GM12891 (cell line): Measurements from ENCODE around the gene RBM33.
A peak's percentile ranks its signal among the peaks of the same experiment; 100 is the strongest.

Experiments
- DNase-seq: peaks from one replicate; pipeline ENCODE4 v3.0.0; 2011; ENCODE audit warnings: low spot score; ENCODE audit not compliant: insufficient read length
- FAIRE-seq: peaks from 2 replicates; lab custom pipeline; 2011; peaks lifted over from hg19 to GRCh38; lab: Jason Lieb, UNC
- PAX5 ChIP-seq: IDR thresholded peaks from 2 replicates; pipeline ENCODE4 v1.6.1; 2011; ENCODE audit warnings: low read length, moderate library complexity, mild to moderate bottlenecking; ENCODE audit not compliant: insufficient read depth, severe bottlenecking
- POLR2A ChIP-seq: IDR thresholded peaks from 2 replicates; pipeline ENCODE4 v1.6.1; 2011; ENCODE audit warnings: low read depth, low read length, control low read depth
- POLR2AphosphoS5 ChIP-seq: IDR thresholded peaks from 2 replicates; pipeline ENCODE4 v1.6.1; 2011; ENCODE audit warnings: low read depth, low read length, control low read depth
- POU2F2 ChIP-seq: IDR thresholded peaks from 2 replicates; pipeline ENCODE4 v1.6.1; 2011; ENCODE audit warnings: low read depth, mild to moderate bottlenecking, control low read depth, low read length, moderate library complexity
- SPI1 ChIP-seq: IDR thresholded peaks from 2 replicates; pipeline ENCODE4 v1.6.1; 2011; ENCODE audit warnings: low read depth, low read length, control low read depth
- TAF1 ChIP-seq: IDR thresholded peaks from 2 replicates; pipeline ENCODE4 v1.6.1; 2011; ENCODE audit warnings: low read depth, low read length, control low read depth

Gene RBM33

GRCh38 chr7:155706376-155706775, 61.9 kb downstream of the RBM33 start:
- TF ChIP-seq POLR2A = no peak
- no peak for TF ChIP-seq PAX5
- no peak for TF ChIP-seq POU2F2
- no peak for TF ChIP-seq POLR2AphosphoS5
- no peak for TF ChIP-seq TAF1
- no peak for TF ChIP-seq SPI1
- DNase-seq = no peak
- no peak for FAIRE-seq

- no peak for TF ChIP-seq SPI1
- no peak for TF ChIP-seq POU2F2
- peak; percentile 54 for FAIRE-seq
Measured at GRCh38 chr7:155709453-155709852, 65.0 kb downstream of the RBM33 start.

GRCh38 chr7:155710031-155710430, 65.6 kb downstream of the RBM33 start:
- FAIRE-seq (no peak), DNase-seq (no peak)
- TF ChIP-seq POLR2A (no peak), POU2F2 (no peak), PAX5 (no peak), POLR2AphosphoS5 (no peak), SPI1 (no peak), TAF1 (no peak)

More at GRCh38 chr7:155709453-155709852, 65.0 kb downstream of the RBM33 start:
- DNase-seq = no peak

DNA sequence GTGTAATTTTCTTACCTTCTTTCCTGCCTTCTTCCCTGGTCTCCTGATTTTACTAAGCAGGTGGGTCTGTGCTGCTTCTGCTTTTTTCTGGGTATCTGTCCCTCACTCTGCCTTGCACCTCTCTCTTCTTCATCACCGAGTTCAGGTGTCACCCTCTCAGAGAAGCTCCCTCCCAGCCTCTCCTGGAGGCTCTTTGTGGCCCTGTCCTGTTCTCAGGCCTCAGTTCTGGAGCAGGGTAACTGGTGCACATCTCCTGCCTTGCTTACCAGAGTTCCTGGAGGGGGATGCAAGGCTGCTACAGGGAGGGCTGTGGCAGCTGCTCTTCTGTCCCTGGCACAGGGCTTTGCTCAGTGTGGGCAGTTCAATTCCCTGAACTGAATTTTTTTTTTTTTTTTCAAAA, 66.1 kb downstream of the RBM33 start:
- FAIRE-seq = peak; percentile 65
- peak; percentile 32 for DNase-seq
- TF ChIP-seq TAF1 = no peak
- no peak for TF ChIP-seq POLR2A
- TF ChIP-seq POU2F2 = no peak
- peak; percentile 19; the same call in 1 of the 2 replicates for TF ChIP-seq SPI1
- TF ChIP-seq POLR2AphosphoS5 = no peak
- TF ChIP-seq PAX5 = no peak

GRCh38 chr7:155711081-155711480, 66.6 kb downstream of the RBM33 start:
- DNase-seq = no peak
- TF ChIP-seq TAF1 = no peak
- no peak for TF ChIP-seq POLR2AphosphoS5
- FAIRE-seq = no peak

GRCh38 chr7:155713384-155713783, 68.9 kb downstream of the RBM33 start:
- DNase-seq (no peak), FAIRE-seq (no peak)
- TF ChIP-seq SPI1 (no peak), POLR2AphosphoS5 (no peak), POU2F2 (no peak), PAX5 (no peak), TAF1 (no peak), POLR2A (no peak)

DNA sequence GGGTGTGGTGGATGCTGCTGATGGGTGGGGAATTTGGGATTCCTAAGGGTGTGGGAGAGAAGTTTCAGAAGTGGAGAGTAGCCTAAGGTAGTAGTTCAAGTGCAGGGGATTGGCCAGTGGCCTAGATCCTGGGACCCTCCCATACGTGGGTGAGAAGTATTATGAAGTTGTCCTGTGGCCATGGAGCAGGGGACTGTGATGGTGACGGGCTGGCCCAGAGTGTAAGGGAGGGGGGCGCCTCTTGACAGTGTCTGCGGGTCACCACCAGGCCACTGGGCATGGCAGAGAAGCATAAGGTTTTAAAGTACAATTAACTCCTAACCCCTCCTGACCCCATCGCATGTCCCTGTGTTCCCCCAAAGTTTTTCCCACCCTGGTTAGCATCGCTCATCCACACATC, 70.2 kb downstream of the RBM33 start:
- no peak for TF ChIP-seq POLR2A
- TF ChIP-seq POLR2AphosphoS5 = no peak
- no peak for TF ChIP-seq POU2F2
- TF ChIP-seq SPI1 = no peak
- TF ChIP-seq PAX5 = no peak
- no peak for TF ChIP-seq TAF1
- FAIRE-seq = no peak
- DNase-seq = no peak

DNA sequence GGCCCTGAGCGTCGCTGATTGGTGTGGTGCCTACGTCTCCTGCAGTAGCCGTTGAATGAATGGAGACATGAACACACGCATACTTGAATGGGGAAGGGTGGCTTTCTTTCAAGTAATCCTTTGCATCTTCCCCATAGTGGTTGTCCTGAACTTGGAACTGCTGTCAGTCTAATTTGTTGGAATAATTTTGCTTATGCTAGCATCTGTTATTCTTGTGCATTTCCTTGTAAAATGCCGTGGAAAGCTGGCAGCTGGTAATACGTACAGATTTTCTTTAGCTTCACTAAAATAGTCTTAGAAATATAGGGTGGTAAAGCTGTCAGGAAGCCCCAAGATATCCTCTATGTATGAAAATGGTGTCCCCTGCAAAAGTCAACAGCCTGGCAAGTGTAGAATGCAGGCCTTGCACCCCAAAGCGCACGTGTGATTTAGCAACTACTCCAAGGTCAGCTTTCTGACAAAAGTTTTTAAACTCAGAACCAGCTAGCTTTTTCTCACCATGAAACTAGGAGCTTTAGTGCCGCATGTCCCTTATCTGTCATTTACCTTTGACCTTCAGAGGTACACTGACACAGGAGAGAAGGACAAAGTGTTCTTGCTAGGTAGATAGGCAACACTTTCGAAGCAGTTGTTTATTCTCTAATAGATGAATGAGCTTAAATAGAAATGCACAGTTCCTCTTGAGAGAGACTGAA, 70.8 kb downstream of the RBM33 start:
- FAIRE-seq = no peak
- no peak for DNase-seq
- TF ChIP-seq POLR2AphosphoS5 = no peak

DNA sequence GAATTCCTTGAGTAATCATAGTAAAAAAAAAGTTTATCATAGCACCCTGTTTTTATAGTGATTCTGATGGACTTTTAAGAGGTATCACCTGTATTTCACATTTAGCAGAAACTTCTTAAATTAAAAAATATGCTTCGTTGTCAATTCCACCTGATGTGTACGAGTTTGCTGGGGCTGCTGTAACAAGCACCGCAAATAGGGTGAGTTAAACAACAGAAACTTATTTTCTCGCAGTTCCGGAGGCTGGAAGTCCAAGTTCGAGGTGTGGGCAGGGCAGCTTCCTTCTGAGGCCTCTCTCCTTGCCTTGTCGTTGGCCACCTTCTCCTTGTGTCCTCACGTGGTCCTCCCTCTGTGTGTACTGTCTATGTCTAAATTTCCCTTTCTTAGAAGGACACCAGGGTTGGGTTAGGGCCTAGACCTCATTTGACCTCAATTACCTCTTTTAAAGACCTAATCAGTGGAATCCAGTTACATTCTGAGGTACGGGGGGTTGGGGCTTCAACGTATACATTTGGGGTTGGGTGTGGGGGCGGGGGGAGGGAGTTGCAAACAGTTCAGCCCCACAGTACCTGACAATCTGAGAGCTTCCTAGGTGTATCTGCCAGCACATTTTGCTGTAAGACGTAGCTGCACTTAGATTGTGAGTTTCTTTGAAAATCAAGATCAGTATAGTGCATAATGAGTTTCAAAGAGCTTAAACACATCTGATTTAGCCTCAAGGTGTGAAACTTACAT, 72.7 kb downstream of the RBM33 start:
- no peak for DNase-seq
- TF ChIP-seq POLR2A (no peak), TAF1 (no peak)
- FAIRE-seq = no peak

- TF ChIP-seq SPI1 (no peak), POU2F2 (no peak), TAF1 (no peak), POLR2AphosphoS5 (no peak), PAX5 (no peak), POLR2A (no peak)
- FAIRE-seq = peak; percentile 84
- DNase-seq = no peak
Measured at GRCh38 chr7:155721056-155721455, 76.6 kb downstream of the RBM33 start.

GRCh38 chr7:155722118-155722517, 77.7 kb downstream of the RBM33 start:
- TF ChIP-seq POLR2A (no peak), SPI1 (0 out of 2 replicates have a peak, but pooled peaks have one; percentile 8), PAX5 (no peak), TAF1 (no peak), POU2F2 (no peak)
- DNase-seq = no peak
- peak; percentile 85 for FAIRE-seq
